NCI-H748 treated with DMSO at 0.1 percent for 48 hours (cell line): ENCODE data around the gene SH2D3C.
"Not testable (repeated sequence)": the region's sequence is repeated elsewhere in the genome, so short reads cannot be mapped to it uniquely, and the experiment has no call there.

Source experiments
- DNase-seq: peaks from one replicate; lab custom pipeline; 2025; lab: John Stamatoyannopoulos, UW

The SH2D3C gene

DNA sequence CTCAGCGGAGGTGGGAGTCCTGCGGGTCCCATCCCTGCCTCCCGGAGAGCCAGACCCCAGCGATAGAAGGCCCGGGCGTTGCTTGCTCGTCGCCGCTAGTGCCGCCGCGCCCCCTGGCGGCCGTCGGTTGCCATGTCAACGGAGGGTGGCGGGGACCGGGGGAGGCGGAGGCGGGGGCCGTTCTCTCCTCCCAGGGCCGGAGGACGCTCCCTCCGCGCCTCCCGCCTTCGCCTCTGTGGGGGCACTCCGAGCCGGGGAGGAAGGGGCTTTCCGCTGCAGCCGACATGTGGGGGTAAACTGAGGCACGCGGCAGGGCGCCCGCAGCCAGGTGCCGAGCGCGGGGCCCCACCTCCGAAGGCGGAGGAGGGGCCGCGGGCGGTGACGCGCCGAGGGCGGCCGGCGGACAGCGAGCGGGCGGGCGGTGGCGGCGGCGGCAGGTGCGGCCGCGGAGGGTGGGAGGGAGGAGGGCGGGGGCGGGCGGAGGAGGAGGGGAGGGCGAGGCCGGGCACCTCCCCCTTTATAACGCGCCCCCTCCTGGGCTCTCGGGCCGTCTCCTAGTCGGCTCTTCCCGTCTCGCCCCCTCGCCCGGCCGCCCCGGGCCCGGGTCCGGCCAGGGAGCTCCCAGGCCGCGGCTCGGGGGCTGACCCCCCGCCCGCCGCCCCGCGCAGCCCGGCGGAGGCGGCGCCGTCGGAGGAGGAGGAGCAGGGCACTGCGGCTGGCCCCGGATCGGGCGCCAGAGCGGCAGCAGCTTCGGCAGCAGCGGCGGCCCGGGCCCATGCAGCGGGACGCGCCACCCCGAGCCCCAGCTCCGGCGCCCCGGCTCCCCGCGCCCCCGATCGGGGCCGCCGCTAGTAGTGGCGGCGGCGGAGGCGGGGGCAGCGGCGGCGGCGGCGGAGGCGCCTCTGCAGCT is 6.8 kb upstream of the SH2D3C start:
- peak; percentile 72 for DNase-seq

DNA sequence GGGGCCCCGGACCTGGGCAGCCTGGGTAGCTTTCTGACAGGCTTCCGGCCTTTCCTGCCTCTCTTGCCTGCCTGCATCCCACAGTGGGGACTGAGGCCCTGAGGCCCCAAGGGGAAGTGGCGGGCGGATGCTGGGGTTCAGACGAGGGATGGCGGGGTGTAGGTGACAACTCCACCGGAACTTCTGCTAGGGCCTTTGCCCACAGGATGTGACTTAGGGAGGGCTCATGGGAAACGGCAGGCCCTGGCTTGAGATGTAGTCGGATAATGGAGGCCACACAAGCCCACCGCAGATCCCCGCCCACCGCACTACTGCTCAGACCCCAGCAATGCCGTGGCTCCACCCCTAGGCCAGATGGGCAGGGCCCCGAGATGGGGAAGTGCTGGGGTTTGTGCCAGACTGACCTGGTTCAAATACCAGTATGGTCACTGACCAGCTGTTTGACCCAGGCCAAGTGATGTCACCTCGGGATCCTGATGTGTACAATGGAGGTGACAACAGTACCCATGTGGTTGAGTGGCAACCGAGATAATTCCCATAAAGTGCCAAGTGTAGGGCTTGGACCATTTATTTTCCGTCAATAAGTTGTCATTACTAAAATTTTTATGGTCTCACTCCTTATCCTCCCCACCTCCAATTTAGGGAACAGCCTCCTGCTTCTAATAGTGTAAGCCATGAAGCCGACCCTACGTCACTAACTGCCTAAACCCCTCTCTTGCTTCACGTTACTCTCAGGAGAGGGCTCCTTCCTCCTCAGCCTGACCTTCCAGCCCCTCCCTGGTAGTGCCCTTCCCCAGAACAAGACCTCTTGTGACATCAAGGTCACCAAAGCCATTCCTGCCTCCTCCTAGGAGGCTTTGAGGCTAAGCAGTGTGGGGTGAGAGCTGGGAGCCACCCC is 4.9 kb upstream of the SH2D3C start:
- no peak for DNase-seq

DNA sequence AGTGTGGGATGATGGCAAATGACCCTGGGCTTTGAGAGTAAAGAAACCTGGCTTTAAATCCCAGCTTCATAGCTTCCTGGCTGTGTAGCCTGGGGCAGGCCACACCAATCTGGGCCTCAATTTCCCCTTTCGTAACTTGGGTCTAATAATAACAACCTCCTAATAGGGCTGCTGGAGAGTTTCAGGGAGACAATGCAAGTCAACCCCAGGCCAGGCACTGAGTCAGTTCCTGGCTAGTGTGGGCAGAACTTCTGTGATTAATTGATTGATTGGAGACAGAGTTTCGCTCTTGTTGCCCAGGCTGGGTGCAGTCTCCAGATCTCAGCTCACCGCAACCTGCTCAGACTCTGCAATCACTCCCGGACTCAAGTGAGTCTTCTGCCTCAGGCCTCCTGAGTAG is 3.3 kb upstream of the SH2D3C start:
- DNase-seq = no peak

DNA sequence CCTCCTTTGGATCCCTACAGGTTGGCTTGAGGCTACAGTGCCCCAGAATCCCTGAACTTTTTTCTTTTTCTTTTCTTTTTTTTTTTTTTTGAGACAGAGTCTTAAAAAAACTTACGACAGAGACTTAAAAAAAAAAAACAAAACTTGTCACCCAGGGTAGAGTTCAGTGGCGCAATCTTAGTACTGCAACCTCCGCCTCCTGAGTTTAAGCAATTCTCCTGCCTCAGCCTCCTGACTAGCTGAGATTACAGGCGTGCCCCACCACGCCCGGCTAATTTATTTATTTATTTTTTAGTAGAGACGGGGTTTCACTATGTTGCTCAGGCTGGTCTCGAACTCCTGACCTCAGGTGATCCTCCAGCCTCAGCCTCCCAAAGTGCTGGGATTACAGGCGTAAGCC is 2.4 kb upstream of the SH2D3C start:
- not testable (repeated sequence) for DNase-seq

DNA sequence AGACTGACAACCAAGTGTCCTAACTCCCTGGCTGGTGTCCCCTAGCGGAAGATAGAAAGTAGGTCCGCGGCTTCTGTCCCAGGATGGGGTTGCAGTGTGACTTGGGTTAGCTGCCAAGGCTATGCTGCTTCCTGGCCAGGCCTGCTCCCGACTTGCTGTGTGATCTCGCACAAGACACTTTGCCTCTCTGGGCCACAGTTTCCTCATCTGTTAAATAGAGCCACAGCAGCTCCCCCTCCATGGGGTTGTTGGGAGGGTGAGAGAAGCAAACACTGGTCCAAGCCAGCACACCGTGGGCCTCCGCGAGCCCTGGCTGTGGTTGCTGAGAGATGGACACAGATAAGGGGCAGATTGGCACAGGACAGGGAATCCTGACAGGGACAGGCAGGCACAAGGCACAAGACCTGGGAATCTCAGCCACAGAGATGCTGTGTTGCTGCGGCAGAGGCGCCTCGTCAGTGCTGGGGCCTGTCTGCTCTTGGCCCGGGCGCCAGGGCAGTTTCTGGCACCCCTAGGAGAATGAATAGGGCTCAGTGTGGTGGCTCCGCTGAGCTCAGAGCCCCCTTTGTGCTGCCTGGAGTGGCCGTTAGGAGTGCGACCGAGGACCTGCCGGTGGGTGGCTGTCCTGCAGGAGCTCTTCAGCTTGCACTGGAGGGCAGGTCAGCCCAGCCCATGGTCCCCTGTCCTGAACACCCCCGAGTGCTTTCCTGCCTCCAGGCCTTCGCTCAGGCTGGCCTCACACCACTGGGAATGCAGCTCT is 1.8 kb upstream of the SH2D3C start:
- no peak for DNase-seq

DNA sequence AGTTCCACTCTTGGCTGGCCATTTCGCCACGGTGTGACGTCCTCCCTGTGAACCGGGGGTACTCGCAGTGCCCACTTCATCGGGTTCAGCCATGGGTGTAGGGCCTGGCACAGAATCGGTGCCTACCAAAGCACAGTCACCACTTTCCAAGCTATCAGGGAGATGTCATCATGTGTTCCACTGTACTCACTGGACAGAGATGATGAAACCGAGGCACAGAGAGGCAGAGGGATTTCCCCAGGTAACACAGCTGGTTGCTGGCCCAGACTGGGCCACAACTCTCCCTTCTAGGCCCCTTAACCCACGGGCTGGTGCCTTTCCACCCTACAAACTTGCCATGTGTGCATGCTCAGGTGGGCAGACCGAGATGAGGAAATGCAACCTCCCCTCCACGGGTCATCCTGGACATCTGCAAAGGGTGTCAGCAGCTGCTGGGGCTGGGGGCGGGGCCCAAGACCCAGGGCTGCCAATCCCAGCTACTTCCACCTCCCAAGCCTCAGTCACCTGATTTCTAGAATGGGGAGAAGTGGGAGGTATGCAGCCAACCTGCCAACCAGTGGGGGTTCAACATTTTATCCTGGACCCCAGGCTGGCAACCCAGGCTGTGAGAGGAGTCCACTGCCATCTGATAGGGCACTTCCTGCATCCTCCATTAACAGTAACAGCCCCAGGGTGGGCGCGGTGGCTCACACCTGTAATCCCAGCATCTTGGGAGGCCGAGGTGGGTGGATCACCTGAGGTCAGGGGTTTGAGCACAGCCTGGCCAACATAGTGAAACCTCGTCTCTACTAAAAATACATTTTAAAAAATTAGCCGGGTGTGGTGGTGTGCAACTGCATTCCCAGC is 893 bp upstream of the SH2D3C start:
- no peak for DNase-seq

DNA sequence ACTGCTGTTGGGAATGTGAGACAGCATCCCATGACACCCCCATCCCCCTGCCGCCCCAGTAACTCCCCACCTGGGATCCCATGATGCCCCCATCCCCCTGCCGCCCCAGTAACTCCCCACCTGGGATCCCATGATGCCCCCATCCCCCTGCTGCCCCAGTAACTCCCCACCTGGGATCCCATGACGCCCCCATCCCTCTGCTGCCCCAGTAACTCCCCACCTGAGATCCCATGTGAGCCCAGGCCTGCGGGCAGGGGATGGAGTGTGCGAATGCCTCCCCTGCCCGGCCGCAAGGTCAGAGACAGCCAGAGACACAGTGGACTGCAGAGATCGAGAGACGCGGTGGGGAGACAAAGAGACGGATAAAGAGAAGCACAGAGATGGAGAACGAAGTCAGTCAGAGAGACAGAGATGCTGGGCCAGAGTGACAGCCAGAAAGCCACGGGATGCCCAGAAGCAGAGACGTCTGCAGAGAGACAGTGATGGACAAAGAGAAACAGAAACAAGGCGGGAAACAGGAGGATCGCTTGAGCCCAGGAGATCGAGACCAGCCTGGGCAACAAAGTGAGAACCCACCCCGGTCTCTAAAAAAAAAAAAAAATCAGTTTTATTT is 992 bp downstream of the SH2D3C start:
- no peak for DNase-seq

DNA sequence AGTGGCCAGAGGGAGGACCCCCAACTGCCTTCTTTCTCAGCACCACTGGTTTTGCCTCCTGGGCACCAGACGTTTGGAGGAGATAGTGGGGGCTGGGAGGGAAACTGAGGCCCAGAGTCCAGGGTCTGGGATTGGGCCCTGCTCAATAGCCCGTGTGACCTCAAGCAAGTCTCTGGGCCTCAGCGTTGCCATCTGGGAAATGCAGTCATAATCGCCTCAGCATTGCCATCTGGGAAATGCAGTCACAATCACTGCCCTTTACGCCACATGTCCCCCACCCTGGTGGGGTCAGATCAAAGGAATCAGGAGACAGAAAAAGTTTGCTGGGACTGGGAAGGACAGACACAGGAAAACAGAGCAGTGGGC is 1.6 kb downstream of the SH2D3C start:
- no peak for DNase-seq

DNA sequence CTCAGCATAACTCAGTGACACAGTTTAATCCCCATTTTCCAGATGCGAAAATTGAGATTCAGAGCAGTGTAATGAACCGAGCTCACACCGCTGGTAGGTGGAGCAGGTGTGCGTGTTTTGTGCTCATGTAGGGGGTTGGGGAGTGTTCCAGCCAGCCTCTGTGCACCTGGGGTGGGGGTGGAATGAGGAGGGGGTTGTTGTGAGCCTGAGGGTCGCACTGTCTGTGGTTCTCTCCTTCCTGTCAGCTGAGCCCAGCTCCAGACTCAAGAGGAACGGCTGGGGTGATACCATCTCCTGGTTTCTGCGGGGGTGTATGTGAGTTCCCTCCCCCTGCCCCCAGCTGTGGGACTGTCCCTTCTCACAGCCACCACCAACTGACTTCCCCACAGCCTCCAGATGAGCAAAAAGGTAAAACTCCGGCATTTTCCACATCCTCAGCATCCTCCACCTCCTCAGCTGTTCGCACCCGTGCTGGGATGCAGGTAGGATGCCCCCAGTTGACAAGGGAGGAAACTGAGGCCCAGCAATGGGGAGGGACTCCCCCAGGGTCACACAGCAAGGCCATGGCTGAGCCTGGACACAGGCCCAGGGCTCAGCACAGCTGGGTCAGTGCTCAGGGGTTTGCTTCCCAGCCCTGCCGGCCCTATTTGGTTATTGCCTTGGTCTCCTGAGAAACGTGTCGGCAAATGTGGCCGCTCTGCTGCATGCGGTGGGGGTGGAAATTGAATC is 2.1 kb downstream of the SH2D3C start:
- no peak for DNase-seq

DNA sequence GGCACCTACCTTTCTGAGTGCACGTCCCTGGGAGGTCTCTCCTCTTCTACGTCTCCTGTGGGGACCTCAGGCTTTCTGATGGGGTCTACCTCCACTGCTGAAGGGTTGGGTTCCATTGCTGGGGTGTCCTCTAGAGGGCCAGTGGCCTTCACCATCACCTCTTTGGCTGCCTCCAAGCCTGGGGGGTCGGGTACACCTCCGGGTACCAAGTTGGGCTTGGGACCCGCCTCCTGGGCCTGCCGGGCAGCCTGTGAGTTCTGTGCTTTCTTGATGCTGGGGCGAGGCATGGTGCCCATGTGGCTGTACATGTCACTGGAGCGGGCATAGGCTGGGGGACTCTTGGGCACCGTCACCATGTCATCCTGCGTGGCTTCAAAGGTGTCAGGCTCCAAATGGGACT is 4.5 kb downstream of the SH2D3C start:
- DNase-seq = no peak

DNA sequence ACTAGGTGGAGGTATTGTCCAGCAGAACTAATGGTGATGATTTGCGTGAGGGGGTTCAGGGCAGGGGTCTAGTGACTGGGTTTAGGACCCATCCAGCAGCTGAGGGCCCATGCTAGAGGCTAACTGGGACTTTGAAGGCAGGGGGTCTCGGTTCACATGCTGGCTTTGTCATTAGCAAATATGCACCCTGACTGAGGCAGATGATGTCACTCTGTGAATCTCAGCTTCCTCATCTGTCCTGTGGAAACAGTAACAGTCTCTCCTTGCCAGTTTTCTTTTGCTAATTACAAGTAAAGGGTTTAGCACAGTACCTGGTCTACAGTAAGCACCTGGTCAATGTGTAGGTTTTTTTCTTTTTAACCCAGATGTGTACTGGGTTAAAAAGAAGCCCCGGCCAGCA is 5.2 kb downstream of the SH2D3C start:
- no peak for DNase-seq

DNA sequence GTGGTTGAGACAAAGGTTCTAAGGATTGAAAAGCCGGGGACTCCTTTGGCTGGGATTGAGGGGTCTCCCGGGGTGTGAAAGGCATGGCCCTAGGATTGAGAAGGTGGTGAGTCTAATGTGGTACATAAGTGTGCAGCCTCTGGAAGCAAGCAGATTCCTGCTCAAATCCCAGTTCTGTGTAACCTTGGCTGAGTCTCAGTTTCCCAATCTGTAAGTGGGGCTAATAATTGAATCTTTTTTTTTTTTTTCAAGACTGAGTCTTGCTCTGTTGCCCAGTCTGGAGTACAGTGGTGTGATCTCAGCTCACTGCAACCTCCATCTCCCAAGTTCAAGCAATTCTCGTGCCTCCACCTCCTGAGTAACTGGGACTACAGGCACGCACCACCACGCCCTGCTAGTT is 5.9 kb downstream of the SH2D3C start:
- no peak for DNase-seq

DNA sequence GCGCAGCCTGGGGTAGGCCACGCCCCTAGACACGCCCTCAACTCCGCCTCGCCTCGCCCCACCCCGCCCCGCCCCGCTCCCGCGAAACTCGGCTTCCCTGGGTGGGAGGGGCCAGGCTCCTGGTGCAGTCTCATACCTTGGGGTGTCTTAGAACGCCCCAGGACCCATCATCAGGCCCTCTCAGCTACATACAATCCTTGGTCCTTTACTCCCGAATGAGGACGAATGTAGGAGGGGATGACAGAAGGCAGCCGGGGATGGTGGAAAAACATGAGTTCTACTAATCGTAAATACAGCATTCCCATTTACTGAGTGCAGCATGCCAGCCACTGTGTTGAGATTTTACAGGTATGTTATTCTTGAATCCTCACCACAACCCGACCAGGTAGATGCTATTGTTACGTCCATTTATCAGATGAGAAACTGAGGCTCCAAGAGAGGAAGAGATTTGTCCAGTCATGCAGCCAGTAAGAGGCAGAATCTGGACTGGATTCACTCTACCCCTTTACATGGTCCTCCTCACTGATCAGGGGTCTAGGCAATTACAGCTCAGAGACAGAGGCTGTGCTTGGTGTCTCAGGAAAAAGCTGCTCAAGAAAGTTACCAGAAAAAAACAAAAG is 6.8 kb downstream of the SH2D3C start:
- no peak for DNase-seq

DNA sequence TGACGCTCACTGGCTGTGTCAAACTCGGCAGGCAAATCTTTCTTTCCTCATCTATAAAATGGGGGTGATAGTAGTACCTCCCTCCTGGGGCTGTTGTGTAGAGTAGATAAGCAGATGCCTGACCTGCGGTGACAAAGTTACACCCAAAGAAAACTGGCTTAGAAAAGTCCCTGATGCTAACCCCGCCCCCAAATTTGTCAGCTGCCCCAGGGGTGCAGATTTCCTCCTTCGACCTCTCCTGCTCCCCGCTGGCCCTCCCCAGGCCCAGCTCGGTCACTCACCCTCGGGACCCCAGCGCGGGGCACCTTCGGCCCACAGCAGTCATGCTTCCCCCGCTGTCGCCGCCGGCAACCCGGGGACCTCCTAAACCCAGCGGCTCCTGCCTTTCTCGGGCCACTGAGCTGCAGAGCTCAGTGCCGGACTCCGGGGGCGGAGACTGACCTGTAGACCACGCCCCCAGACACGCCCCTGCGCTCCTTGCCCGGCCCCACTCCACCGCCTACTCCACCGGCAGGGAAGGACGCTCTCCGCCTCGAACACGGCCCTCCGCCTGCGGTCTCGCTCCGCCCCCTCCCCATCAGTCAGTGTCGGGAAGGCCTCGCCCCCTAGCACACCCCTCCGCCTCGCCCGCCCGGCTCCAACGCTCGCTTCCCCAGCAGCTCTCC is 7.4 kb downstream of the SH2D3C start:
- DNase-seq = peak; percentile 96

DNA sequence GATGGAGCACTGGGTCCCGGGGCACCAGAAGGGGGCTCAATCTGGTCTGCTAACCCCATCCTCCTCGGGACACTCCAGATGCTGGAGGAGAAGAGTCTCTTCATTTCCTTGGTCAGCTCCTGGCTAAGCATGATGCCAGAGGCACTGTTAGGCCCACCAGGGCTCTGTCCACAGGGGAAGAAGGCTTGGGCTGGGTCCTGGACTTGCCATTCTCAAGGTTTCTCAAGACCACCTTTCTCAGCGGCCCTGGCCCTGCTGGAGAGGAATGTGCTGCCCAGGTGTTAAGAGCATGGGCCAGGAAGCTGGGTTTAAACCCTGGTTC is 7.9 kb downstream of the SH2D3C start:
- no peak for DNase-seq

DNA sequence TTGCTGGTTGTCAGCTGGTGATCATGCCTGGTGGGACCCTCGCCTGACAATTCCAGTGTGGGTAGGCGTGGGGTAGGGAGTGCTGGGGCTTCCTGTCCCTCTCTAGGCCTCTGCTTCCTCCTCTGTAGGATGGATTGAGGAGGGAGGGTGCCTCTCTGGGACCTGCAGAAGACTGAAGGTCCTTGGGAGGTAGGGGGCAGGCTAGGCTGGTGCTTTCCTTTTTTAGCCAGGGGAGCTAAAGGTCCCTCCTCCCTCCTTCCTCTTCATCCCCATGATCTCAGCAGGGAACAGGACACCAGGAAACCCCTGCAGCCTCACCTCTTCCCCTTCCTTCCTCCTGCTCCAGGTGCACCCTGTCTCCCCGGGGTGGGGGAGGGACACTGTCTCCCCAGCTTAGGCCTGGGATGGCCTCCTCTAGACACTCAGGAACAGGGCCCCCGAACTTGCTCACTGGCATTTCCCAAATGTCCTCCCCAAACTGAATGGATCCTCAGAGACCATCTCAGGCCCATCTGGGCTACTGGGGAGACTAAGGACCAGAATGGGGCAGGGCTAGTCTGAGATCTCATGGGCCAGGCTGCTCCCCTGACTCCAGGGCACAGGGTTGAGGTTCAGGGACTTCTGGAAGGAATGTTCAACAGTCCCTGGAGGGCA is 8.4 kb downstream of the SH2D3C start:
- DNase-seq = no peak

DNA sequence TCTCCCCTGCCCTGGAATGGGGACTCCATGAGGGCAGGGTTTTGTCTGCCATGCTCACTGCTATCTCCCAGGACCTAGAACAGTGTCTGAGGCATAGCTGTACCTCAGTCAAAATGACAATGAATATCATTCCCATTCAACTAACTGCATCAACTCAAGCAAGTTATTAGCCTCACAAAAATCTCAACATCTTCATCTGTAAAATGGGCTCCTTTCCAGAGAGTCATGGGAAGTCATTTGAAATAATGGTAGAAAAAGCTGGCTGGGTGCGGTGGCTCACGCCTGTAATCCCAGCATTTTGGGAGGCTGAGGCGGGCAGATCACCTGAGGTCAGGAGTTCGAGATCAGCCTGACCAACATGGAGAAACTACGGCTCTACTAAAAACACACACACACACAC is 9.4 kb downstream of the SH2D3C start:
- no peak for DNase-seq

DNA sequence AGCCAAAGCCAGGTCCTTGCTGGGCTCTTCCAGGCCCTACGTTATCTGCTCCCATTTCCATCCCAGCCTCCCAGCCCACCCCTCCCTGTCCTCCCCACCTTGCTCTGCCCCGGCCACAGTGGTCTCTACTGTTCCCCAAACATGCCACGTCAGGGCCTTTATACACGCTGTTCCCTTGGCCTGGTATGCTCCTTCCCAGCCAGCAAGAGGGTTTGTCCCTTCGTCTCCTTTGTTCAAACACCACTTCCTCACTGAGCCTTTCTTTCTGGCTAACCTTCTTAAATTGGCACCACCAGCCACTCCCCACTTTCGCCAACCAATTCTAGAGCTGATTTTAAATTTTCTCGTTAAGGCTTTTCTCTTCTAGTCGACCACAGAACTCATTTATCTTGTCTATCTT is 9.8 kb downstream of the SH2D3C start:
- no peak for DNase-seq

DNA sequence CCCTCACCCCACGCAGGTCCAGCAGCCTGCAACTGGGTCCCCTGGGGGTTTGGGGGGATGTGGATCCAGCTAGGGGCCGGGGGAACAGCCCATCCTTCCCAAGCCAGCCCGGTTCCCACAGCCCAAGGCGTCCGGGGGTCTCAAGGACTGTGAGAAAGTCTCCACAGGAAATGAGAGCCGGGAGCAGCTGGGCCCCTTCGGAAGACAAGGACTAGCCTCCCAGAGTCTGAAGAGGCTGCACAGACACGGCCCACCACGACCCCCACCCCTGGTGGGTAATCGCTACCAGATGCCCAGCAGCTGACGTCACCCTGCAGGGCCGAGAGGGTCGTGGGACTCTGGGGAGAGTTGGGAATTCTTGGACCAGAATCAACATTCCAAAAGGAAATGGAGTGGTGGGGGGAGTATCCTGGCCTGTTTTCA is 10.5 kb downstream of the SH2D3C start:
- no peak for DNase-seq
